ENCODE measurements around the gene BTD.

BTD gene

GRCh38 chr3:15693355-15693754 is 91.8 kb downstream of the BTD start:
- H3K27ac ChIP-seq (ENCODE audit: low read depth, low read length), result no peak overlapping the region
- H3K4me3 ChIP-seq (ENCODE audit: low read length), result no peak overlapping the region
- no peaks in the 10 kb centered on the region for H3K27me3 ChIP-seq (ENCODE audit: control insufficient read depth, insufficient read depth, low read length)
- no peak overlapping the region for H3K9ac ChIP-seq (ENCODE audit: low read length)
- H3K36me3 ChIP-seq (ENCODE audit: control insufficient read depth, insufficient read depth, low read length), result peaks cover 5% of the 10 kb centered on the region
- H3K4me1 ChIP-seq (ENCODE audit: control insufficient read depth, insufficient read depth, low read length), result no peaks in the 10 kb centered on the region

GRCh38 chr3:15694628-15695027 is 93.1 kb downstream of the BTD start:
- H3K27ac ChIP-seq (ENCODE audit: low read depth, low read length), result no peak overlapping the region
- H3K4me1 ChIP-seq (ENCODE audit: control insufficient read depth, insufficient read depth, low read length), result no peaks in the 10 kb centered on the region
- no peaks in the 10 kb centered on the region for H3K27me3 ChIP-seq (ENCODE audit: control insufficient read depth, insufficient read depth, low read length)
- H3K4me3 ChIP-seq (ENCODE audit: low read length), result no peak overlapping the region
- peaks cover 5% of the 10 kb centered on the region for H3K36me3 ChIP-seq (ENCODE audit: control insufficient read depth, insufficient read depth, low read length)
- no peak overlapping the region for H3K9ac ChIP-seq (ENCODE audit: low read length)

All from rectal smooth muscle tissue (tissue), 1 donor.